Effector memory CD4-positive, alpha-beta T cell (primary cell): ENCODE results near the gene LGR4.
"Not testable (repeated sequence)": the region's sequence is repeated elsewhere in the genome, so short reads cannot be mapped to it uniquely, and the experiment has no call there.

Source experiments
- DNase-seq, 3 donors: peaks; one replicate each; pipeline ENCODE4 v3.0.0-alpha.2; 2020
- H3K27ac ChIP-seq: 2 replicates; pipeline ENCODE4 v1.7.0; 2013; ENCODE audit warnings: mild to moderate bottlenecking, low read length, moderate library complexity; ENCODE audit not compliant: insufficient read depth, poor library complexity, severe bottlenecking
- H3K27me3 ChIP-seq: replicated peaks from 2 replicates; pipeline ENCODE4 v1.7.0; 2013; ENCODE audit warnings: mild to moderate bottlenecking, low read length; ENCODE audit not compliant: insufficient read depth, control insufficient read depth, poor library complexity, severe bottlenecking
- H3K36me3 ChIP-seq: 2 replicates; pipeline ENCODE4 v1.7.0; 2013; ENCODE audit warnings: mild to moderate bottlenecking, low read length, moderate library complexity; ENCODE audit not compliant: control insufficient read depth, insufficient read depth
- H3K4me1 ChIP-seq: 2 replicates; pipeline ENCODE4 v1.7.0; 2013; ENCODE audit warnings: low read length, mild to moderate bottlenecking; ENCODE audit not compliant: control insufficient read depth, insufficient read depth, poor library complexity, severe bottlenecking
- H3K4me3 ChIP-seq: 2 replicates; pipeline ENCODE4 v1.7.0; 2013; ENCODE audit warnings: low read length, low read depth, mild to moderate bottlenecking; ENCODE audit not compliant: insufficient read depth, poor library complexity, severe bottlenecking
- H3K9me3 ChIP-seq: 2 replicates; pipeline ENCODE4 v1.7.0; 2013; ENCODE audit warnings: mild to moderate bottlenecking, low read length, moderate library complexity; ENCODE audit not compliant: control insufficient read depth

LGR4 gene

GRCh38 chr11:27331981-27332380, 140.6 kb downstream of the LGR4 start:
- Histone ChIP-seq H3K36me3 (no peaks in the 10 kb centered on the region), H3K27ac (no peak overlapping the region), H3K9me3 (no peaks in the 10 kb centered on the region), H3K27me3 (no peaks in the 10 kb centered on the region), H3K4me1 (no peaks in the 10 kb centered on the region), H3K4me3 (no peak overlapping the region)
- DNase-seq, result no peak

GRCh38 chr11:27330633-27331270, 141.8 kb downstream of the LGR4 start:
- DNase-seq, result no peak
- Histone ChIP-seq H3K4me3 (no peak overlapping the region), H3K9me3 (no peaks in the 10 kb centered on the region), H3K27me3 (no peaks in the 10 kb centered on the region), H3K4me1 (no peaks in the 10 kb centered on the region), H3K36me3 (no peaks in the 10 kb centered on the region), H3K27ac (no peak overlapping the region)

- Histone ChIP-seq H3K4me3 (no peak overlapping the region), H3K27ac (no peak overlapping the region), H3K36me3 (no peaks in the 10 kb centered on the region), H3K9me3 (no peaks in the 10 kb centered on the region), H3K27me3 (no peaks in the 10 kb centered on the region), H3K4me1 (no peaks in the 10 kb centered on the region)
- DNase-seq, result no peak
Measured at GRCh38 chr11:27329867-27330632, 142.5 kb downstream of the LGR4 start.

- H3K27me3 ChIP-seq, result no peaks in the 10 kb centered on the region
- H3K27ac ChIP-seq, result no peak overlapping the region
- no peaks in the 10 kb centered on the region for H3K9me3 ChIP-seq
- H3K36me3 ChIP-seq, result no peaks in the 10 kb centered on the region
- DNase-seq, result no peak
- no peaks in the 10 kb centered on the region for H3K4me1 ChIP-seq
- H3K4me3 ChIP-seq, result no peak overlapping the region
Measured at GRCh38 chr11:27328614-27329013, 144.0 kb downstream of the LGR4 start.

- H3K27me3 ChIP-seq, H3K4me1 ChIP-seq, H3K36me3 ChIP-seq, H3K27ac ChIP-seq, H3K9me3 ChIP-seq, DNase-seq, H3K4me3 ChIP-seq: not testable (repeated sequence)
Measured at GRCh38 chr11:27327064-27327463, 145.5 kb downstream of the LGR4 start.

GRCh38 chr11:27322196-27322595, 150.4 kb downstream of the LGR4 start:
- not testable (repeated sequence) for H3K4me1 ChIP-seq, H3K27ac ChIP-seq, H3K36me3 ChIP-seq, H3K27me3 ChIP-seq, H3K9me3 ChIP-seq, H3K4me3 ChIP-seq, DNase-seq

GRCh38 chr11:27321340-27321739, 151.2 kb downstream of the LGR4 start:
- not testable (repeated sequence) for H3K36me3 ChIP-seq, H3K9me3 ChIP-seq, DNase-seq, H3K4me3 ChIP-seq, H3K4me1 ChIP-seq, H3K27ac ChIP-seq, H3K27me3 ChIP-seq

- Histone ChIP-seq H3K4me3 (no peak overlapping the region), H3K27me3 (no peaks in the 10 kb centered on the region), H3K27ac (no peak overlapping the region), H3K9me3 (no peaks in the 10 kb centered on the region), H3K36me3 (no peaks in the 10 kb centered on the region), H3K4me1 (no peaks in the 10 kb centered on the region)
- DNase-seq, result no peak
Measured at GRCh38 chr11:27319072-27319471, 153.5 kb downstream of the LGR4 start.

GRCh38 chr11:27317751-27318150, 154.8 kb downstream of the LGR4 start:
- no peak overlapping the region for H3K4me3 ChIP-seq
- no peak for DNase-seq
- no peaks in the 10 kb centered on the region for H3K36me3 ChIP-seq
- H3K9me3 ChIP-seq, result no peaks in the 10 kb centered on the region
- no peaks in the 10 kb centered on the region for H3K4me1 ChIP-seq
- H3K27ac ChIP-seq, result no peak overlapping the region
- H3K27me3 ChIP-seq, result no peaks in the 10 kb centered on the region
